AG04449 (cell line): ENCODE results near the gene PCDH15.

Experiments
- CTCF ChIA-PET: fragments of 350-600 bp; formaldehyde crosslinking; extraction: SDS; loops from one replicate; lab custom pipeline; 2021; ENCODE audit warnings: antibody characterized with exemption; lab: Yijun Ruan, JAX
- POLR2A ChIA-PET: fragments of 400-600, 350-600 bp; formaldehyde crosslinking; extraction: SDS; loops from one replicate; lab custom pipeline; 2020; ENCODE audit warnings: antibody characterized with exemption, inconsistent platforms; lab: Yijun Ruan, JAX
- DNase-seq: peaks from one replicate; pipeline ENCODE4 v3.0.0-alpha.2; 2010; ENCODE audit warnings: low read depth, low spot score
- H3K4me3 ChIP-seq: 2 replicates; pipeline ENCODE4 v1.5.1; 2011; ENCODE audit warnings: low read depth, mild to moderate bottlenecking, control low read depth, low read length
- CTCF ChIP-seq: IDR thresholded peaks from one replicate; pipeline ENCODE4 v1.5.1; 2011; ENCODE audit warnings: mild to moderate bottlenecking, moderate library complexity, low read length, control low read depth, inconsistent platforms; ENCODE audit not compliant: insufficient read depth; ENCODE audit errors: missing control alignments

Gene PCDH15

DNA sequence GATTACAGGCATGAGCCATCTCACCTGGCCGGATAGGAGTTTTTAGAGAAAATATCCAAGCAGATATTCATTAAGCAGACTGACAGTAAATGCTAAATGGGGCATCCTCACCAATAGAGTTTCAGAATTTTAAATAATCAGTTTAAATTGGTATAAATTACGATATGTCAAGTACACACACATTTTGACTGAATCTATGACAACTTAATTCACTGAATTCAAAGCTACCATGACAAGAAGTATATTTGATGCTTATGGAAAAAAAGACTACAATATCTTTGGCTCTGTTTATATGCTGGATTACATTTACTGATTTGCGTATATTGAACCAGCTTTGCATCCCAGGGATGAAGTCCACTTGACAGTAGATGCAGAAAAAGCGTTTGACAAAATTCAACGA is 774.7 kb downstream of the PCDH15 start:
- TF ChIP-seq CTCF: no peak
- ChIA-PET POLR2A (no interaction called here), CTCF (no interaction called here)
- H3K4me3 ChIP-seq: no peak overlapping the region
- DNase-seq: no peak

- DNase-seq: no peak
- POLR2A ChIA-PET: no interaction called here
- no peak for TF ChIP-seq CTCF
- no peak overlapping the region for H3K4me3 ChIP-seq
- CTCF ChIA-PET: no interaction called here
Measured at GRCh38 chr10:54011117-54011516, 789.9 kb downstream of the PCDH15 start.

GRCh38 chr10:54010337-54010933 is 790.6 kb downstream of the PCDH15 start:
- DNase-seq: no peak
- no peak for TF ChIP-seq CTCF
- ChIA-PET POLR2A (no interaction called here), CTCF (no interaction called here)
- H3K4me3 ChIP-seq: no peak overlapping the region

GRCh38 chr10:54009672-54010071 is 791.4 kb downstream of the PCDH15 start:
- ChIA-PET POLR2A (no interaction called here), CTCF (no interaction called here)
- no peak for DNase-seq
- TF ChIP-seq CTCF: no peak
- no peak overlapping the region for H3K4me3 ChIP-seq

DNA sequence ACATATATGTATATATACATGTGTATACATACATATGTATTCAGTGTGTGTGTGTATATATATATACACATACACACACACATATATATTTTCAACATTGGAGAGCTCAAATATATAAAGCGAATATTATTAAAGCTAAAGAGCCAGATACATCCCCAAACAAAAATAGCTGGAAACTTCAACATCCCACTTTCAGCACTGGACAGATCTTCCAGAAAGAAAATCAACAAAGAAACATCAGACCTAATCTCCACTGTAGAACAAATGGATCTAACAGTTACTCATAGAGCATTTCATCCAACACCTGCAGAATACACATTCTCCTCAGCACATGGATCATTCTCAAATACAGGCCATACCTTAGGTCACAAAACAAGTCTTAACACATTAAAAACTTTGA is 799.0 kb downstream of the PCDH15 start:
- POLR2A ChIA-PET: no interaction called here
- DNase-seq: no peak
- TF ChIP-seq CTCF: no peak
- CTCF ChIA-PET: no interaction called here
- H3K4me3 ChIP-seq: no peak overlapping the region

DNA sequence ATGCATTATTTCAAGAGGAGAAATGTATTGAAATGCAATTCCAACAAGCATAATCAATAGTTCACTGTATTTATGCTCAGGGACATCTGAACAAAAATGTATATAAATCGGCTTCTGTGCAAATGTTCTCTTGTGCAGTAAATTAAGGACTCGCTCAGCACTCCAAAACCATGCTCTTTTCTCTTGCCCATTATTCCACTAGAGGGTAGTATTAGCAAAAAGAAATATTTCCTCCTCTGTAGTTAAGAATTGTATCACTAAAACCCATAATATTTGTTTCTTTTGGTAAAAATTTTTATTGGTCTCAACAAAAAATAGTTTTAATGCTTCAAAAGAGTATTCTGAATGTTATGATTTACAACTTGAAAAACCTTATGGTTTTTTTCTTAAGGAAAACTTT is 803.1 kb downstream of the PCDH15 start:
- ChIA-PET CTCF (no interaction called here), POLR2A (no interaction called here)
- no peak for DNase-seq
- H3K4me3 ChIP-seq: no peak overlapping the region
- TF ChIP-seq CTCF: no peak
